ENCODE data around the gene ANO3.
"Not testable (repeated sequence)": the region's sequence is repeated elsewhere in the genome, so short reads cannot be mapped to it uniquely, and the experiment has no call there.

ANO3 gene

GRCh38 chr11:26623076-26623659, 291.2 kb downstream of the ANO3 start:
- TF ChIP-seq CTCF (IDR thresholded peaks at IDR 0.05; ENCODE audit: borderline replicate concordance, control extremely low read depth, extremely low read depth, insufficient read depth, missing control alignments), result no peak
- peak; percentile 26 for DNase-seq (ENCODE audit: low spot score)
- in situ Hi-C loops (cut with MboI; ENCODE audit: low sequenced_read_pairs, unreplicated experiment), result no loop called here

GRCh38 chr11:26626346-26626745, 294.4 kb downstream of the ANO3 start:
- in situ Hi-C loops (cut with MboI; ENCODE audit: low sequenced_read_pairs, unreplicated experiment), result no loop called here
- DNase-seq (ENCODE audit: low spot score), result no peak

GRCh38 chr11:26632691-26633159, 300.8 kb downstream of the ANO3 start:
- in situ Hi-C loops (cut with MboI; ENCODE audit: low sequenced_read_pairs, unreplicated experiment), result no loop called here
- TF ChIP-seq CTCF (IDR thresholded peaks at IDR 0.05; ENCODE audit: borderline replicate concordance, control extremely low read depth, extremely low read depth, insufficient read depth, missing control alignments), result no peak
- DNase-seq (ENCODE audit: low spot score), result peak; percentile 12

More at GRCh38 chr11:26626346-26626745, 294.4 kb downstream of the ANO3 start:
- TF ChIP-seq CTCF (IDR thresholded peaks at IDR 0.05; ENCODE audit: borderline replicate concordance, control extremely low read depth, extremely low read depth, insufficient read depth, missing control alignments), result no peak

GRCh38 chr11:26643314-26643713, 311.4 kb downstream of the ANO3 start:
- in situ Hi-C loops (cut with MboI; ENCODE audit: low sequenced_read_pairs, unreplicated experiment), result loop anchor here (10.0 kb wide), 1 partner anchor 349 kb away; no protein-coding TSS in a partner anchor
- DNase-seq (ENCODE audit: low spot score), result not testable (repeated sequence)

GRCh38 chr11:26649884-26650283, 318.0 kb downstream of the ANO3 start:
- in situ Hi-C loops (cut with MboI; ENCODE audit: low sequenced_read_pairs, unreplicated experiment), result loop anchor here (10.0 kb wide), 1 partner anchor 355 kb away; no protein-coding TSS in a partner anchor
- DNase-seq (ENCODE audit: low spot score), result peak; percentile 32

GRCh38 chr11:26651916-26652315, 320.0 kb downstream of the ANO3 start:
- in situ Hi-C loops (cut with MboI; ENCODE audit: low sequenced_read_pairs, unreplicated experiment), result no loop called here
- no peak for DNase-seq (ENCODE audit: low spot score)

More at GRCh38 chr11:26649884-26650283, 318.0 kb downstream of the ANO3 start:
- peak; percentile 46 for TF ChIP-seq CTCF (IDR thresholded peaks at IDR 0.05; ENCODE audit: borderline replicate concordance, control extremely low read depth, extremely low read depth, insufficient read depth, missing control alignments)

More at GRCh38 chr11:26651916-26652315, 320.0 kb downstream of the ANO3 start:
- no peak for TF ChIP-seq CTCF (IDR thresholded peaks at IDR 0.05; ENCODE audit: borderline replicate concordance, control extremely low read depth, extremely low read depth, insufficient read depth, missing control alignments)

All from GM13976 (cell line).